Ishikawa (cell line): Measurements from ENCODE around the gene RYR3.

Experiments
- CEBPB ChIP-seq: IDR thresholded peaks from 2 replicates; pipeline ENCODE4 v1.6.1; 2012
- CREB1 ChIP-seq: IDR thresholded peaks from 2 replicates; pipeline ENCODE4 v1.6.1; 2012; ENCODE audit warnings: low read depth
- EGR1 ChIP-seq: IDR thresholded peaks from 2 replicates; pipeline ENCODE4 v1.6.1; 2012
- EP300 ChIP-seq: IDR thresholded peaks from 2 replicates; pipeline ENCODE4 v1.6.1; 2012; ENCODE audit warnings: borderline replicate concordance
- FOXM1 ChIP-seq: IDR thresholded peaks from 2 replicates; pipeline ENCODE4 v1.6.1; 2012; ENCODE audit warnings: low read depth, borderline replicate concordance
- MAX ChIP-seq: IDR thresholded peaks from 2 replicates; pipeline ENCODE4 v1.6.1; 2012
- NFIC ChIP-seq: IDR thresholded peaks from 2 replicates; pipeline ENCODE4 v1.6.1; 2012
- RAD21 ChIP-seq: IDR thresholded peaks from 2 replicates; pipeline ENCODE4 v1.6.1; 2012; ENCODE audit warnings: low read depth
- REST ChIP-seq: IDR thresholded peaks from 2 replicates; pipeline ENCODE4 v1.6.1; 2012; ENCODE audit warnings: low read depth, mild to moderate bottlenecking
- TAF1 ChIP-seq: IDR thresholded peaks from 2 replicates; pipeline ENCODE4 v1.6.1; 2012; ENCODE audit warnings: low read depth, mild to moderate bottlenecking
- TCF12 ChIP-seq: IDR thresholded peaks from 2 replicates; pipeline ENCODE4 v1.6.1; 2012; ENCODE audit warnings: low read depth
- TEAD4 ChIP-seq: IDR thresholded peaks from 2 replicates; pipeline ENCODE4 v1.6.1; 2012
- USF1 ChIP-seq: IDR thresholded peaks from 2 replicates; pipeline ENCODE4 v1.6.1; 2012
- YY1 ChIP-seq: IDR thresholded peaks from 2 replicates; pipeline ENCODE4 v1.6.1; 2012; ENCODE audit warnings: low read depth
- ZBTB7A ChIP-seq: IDR thresholded peaks from 2 replicates; pipeline ENCODE4 v1.6.1; 2012; ENCODE audit warnings: low read depth

The RYR3 gene

GRCh38 chr15:33587773-33588172 is 277.0 kb downstream of the RYR3 start:
- TF ChIP-seq EGR1 (no peak), CEBPB (no peak), REST (no peak), RAD21 (no peak), TAF1 (no peak), FOXM1 (no peak), USF1 (no peak), TCF12 (no peak), MAX (no peak), ZBTB7A (no peak), CREB1 (no peak), EP300 (no peak), TEAD4 (no peak), NFIC (no peak), YY1 (no peak)

- TF ChIP-seq TCF12 = no peak
- TF ChIP-seq REST = no peak
- TF ChIP-seq USF1 = no peak
- no peak for TF ChIP-seq EP300
- TF ChIP-seq MAX = no peak
- TF ChIP-seq FOXM1 = no peak
- no peak for TF ChIP-seq TEAD4
- no peak for TF ChIP-seq TAF1
- TF ChIP-seq CREB1 = no peak
- no peak for TF ChIP-seq CEBPB
- TF ChIP-seq ZBTB7A = no peak
- TF ChIP-seq NFIC = no peak
- TF ChIP-seq RAD21 = no peak
- no peak for TF ChIP-seq EGR1
- no peak for TF ChIP-seq YY1
Measured at GRCh38 chr15:33592864-33593263, 282.1 kb downstream of the RYR3 start.

- no peak for TF ChIP-seq TEAD4
- TF ChIP-seq YY1 = no peak
- TF ChIP-seq CREB1 = no peak
- TF ChIP-seq FOXM1 = no peak
- TF ChIP-seq CEBPB = no peak
- TF ChIP-seq TCF12 = no peak
Measured at GRCh38 chr15:33600212-33600611, 289.4 kb downstream of the RYR3 start.

- no peak for TF ChIP-seq MAX
Measured at GRCh38 chr15:33601461-33601860, 290.7 kb downstream of the RYR3 start.

- no peak for TF ChIP-seq NFIC
- no peak for TF ChIP-seq YY1
- 0 out of 2 replicates have a peak, but pooled peaks have one; percentile 33 for TF ChIP-seq MAX
- no peak for TF ChIP-seq EGR1
- no peak for TF ChIP-seq TEAD4
Measured at GRCh38 chr15:33608714-33609113, 297.9 kb downstream of the RYR3 start.

- TF ChIP-seq FOXM1 (no peak), REST (no peak), CEBPB (no peak), TCF12 (no peak), RAD21 (no peak)
Measured at GRCh38 chr15:33612721-33613304, 302.0 kb downstream of the RYR3 start.
